Activated T-helper 2 cell treated with anti-CD3 and anti-CD28 coated beads, Interferon-gamma antibody, Interleukin-2, Interleukin-4, amounts not matched to agents 10 μg/mL and 5 μg/mL and 100 μg/mL, durations not matched to agents 14 hours and 24 hours and 36 hours (primary cell): ENCODE measurements around the gene CD86. TPM values are rescaled to one million over a fixed set of nuclear protein-coding genes. Genes with fewer than 3 reads are reported as not detected.
"Not testable (repeated sequence)": the region's sequence is repeated elsewhere in the genome, so short reads cannot be mapped to it uniquely, and the experiment has no call there.

ENCODE experiments used
- DNase-seq: peaks from one replicate; pipeline ENCODE4 v3.0.0; 2021; ENCODE audit warnings: low spot score
- H3K27ac Mint-ChIP-seq: one replicate; pipeline ENCODE4 v1.8.0; 2021; ENCODE audit warnings: mixed read lengths
- H3K27me3 Mint-ChIP-seq: one replicate; pipeline ENCODE4 v1.8.0; 2021; ENCODE audit warnings: low read depth, mixed read lengths
- H3K36me3 Mint-ChIP-seq: one replicate; pipeline ENCODE4 v1.8.0; 2021; ENCODE audit warnings: low read depth, mixed read lengths
- H3K4me1 Mint-ChIP-seq: one replicate; pipeline ENCODE4 v1.8.0; 2021; ENCODE audit warnings: low read depth, mixed read lengths
- H3K4me3 Mint-ChIP-seq: one replicate; pipeline ENCODE4 v1.8.0; 2021; ENCODE audit warnings: low read depth, mild to moderate bottlenecking, moderate library complexity, mixed read lengths
- H3K9me3 Mint-ChIP-seq: one replicate; pipeline ENCODE4 v1.8.0; 2021; ENCODE audit warnings: mixed read lengths
- intact Hi-C: fragments of 100-400 bp; cut with micrococcal nuclease; formaldehyde crosslinking; loops from one replicate; pipeline ENCODE4 v1.15.1; 2023
- total RNA-seq: library from RNA; stranded (reverse); gene quantifications from 2 replicates; pipeline ENCODE4 v1.2.3, GENCODE V29; 2022

The CD86 gene
- total RNA-seq, 1 donor from 2014 or later: 6.8 TPM

DNA sequence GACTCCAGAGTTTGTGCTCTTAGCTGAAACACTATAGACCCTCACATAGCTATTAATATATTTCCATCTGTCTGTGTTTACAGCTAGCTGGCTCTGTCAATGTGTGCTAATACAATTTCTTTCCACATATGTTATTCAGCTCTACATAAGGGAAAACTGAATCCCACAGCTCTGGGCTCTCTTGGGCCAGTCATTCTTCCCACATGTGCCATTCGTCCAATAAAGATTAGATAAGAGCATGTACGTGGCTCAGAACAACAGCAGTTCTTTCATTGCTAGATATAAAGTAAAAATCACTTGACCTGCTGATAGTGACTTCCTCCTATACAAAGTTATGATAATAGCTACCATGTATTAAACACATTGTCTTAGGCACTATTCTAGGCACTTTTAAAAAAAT is 30.4 kb upstream of the CD86 start:
- H3K27ac Mint-ChIP-seq: no peak overlapping the region
- H3K36me3 Mint-ChIP-seq: no peaks in the 10 kb centered on the region
- H3K4me3 Mint-ChIP-seq: no peak overlapping the region
- H3K27me3 Mint-ChIP-seq: peaks cover 14% of the 10 kb centered on the region
- DNase-seq: no peak
- intact Hi-C loops: no loop called here
- peaks cover 26% of the 10 kb centered on the region for H3K4me1 Mint-ChIP-seq
- no peaks in the 10 kb centered on the region for H3K9me3 Mint-ChIP-seq

GRCh38 chr3:122025296-122025695 is 29.9 kb upstream of the CD86 start:
- Mint-ChIP-seq H3K4me1 (peaks cover 30% of the 10 kb centered on the region), H3K9me3 (no peaks in the 10 kb centered on the region), H3K27ac (no peak overlapping the region), H3K27me3 (peaks cover 13% of the 10 kb centered on the region), H3K36me3 (no peaks in the 10 kb centered on the region), H3K4me3 (no peak overlapping the region)
- no peak for DNase-seq
- intact Hi-C loops: no loop called here

- Mint-ChIP-seq H3K4me1 (peaks cover 23% of the 10 kb centered on the region), H3K4me3 (peak overlapping the region; percentile 10), H3K36me3 (peaks cover 26% of the 10 kb centered on the region), H3K9me3 (peaks cover 46% of the 10 kb centered on the region), H3K27me3 (no peaks in the 10 kb centered on the region), H3K27ac (peak overlapping the region; percentile 86)
- peak; percentile 19 for DNase-seq
- intact Hi-C loops: loop anchor here (2.0 kb wide), 2 partner anchors 16 to 44 kb away; no protein-coding TSS in a partner anchor
Measured at GRCh38 chr3:122030381-122031122, 24.6 kb upstream of the CD86 start.

DNA sequence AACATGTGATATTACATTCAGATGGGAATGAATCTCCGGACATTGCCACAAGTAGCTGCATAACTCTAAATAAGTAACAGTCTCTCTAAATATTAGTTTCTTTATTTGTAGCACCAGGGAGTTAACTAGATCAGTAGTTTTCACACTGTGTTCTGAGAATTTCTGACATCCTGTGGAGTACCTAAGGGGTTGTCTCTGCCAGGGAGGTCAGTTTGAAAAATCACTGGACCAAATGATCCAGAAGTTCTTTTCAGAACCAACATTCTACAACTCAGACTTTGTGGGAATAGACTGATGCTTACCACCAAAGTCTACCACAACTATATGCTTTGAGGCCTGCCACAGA is 24.1 kb upstream of the CD86 start:
- Mint-ChIP-seq H3K4me3 (no peak overlapping the region), H3K36me3 (peaks cover 31% of the 10 kb centered on the region), H3K27ac (peak overlapping the region; percentile 86), H3K4me1 (peaks cover 19% of the 10 kb centered on the region), H3K27me3 (no peaks in the 10 kb centered on the region), H3K9me3 (peaks cover 51% of the 10 kb centered on the region)
- DNase-seq: no peak
- intact Hi-C loops: loop anchor here (2.0 kb wide), 2 partner anchors 16 to 44 kb away; no protein-coding TSS in a partner anchor

GRCh38 chr3:122032531-122032930 is 22.6 kb upstream of the CD86 start:
- H3K27me3 Mint-ChIP-seq: no peaks in the 10 kb centered on the region
- no peak overlapping the region for H3K4me3 Mint-ChIP-seq
- H3K27ac Mint-ChIP-seq: no peak overlapping the region
- intact Hi-C loops: no loop called here
- H3K9me3 Mint-ChIP-seq: peaks cover 63% of the 10 kb centered on the region
- DNase-seq: no peak
- H3K36me3 Mint-ChIP-seq: peaks cover 40% of the 10 kb centered on the region
- peaks cover 19% of the 10 kb centered on the region for H3K4me1 Mint-ChIP-seq

DNA sequence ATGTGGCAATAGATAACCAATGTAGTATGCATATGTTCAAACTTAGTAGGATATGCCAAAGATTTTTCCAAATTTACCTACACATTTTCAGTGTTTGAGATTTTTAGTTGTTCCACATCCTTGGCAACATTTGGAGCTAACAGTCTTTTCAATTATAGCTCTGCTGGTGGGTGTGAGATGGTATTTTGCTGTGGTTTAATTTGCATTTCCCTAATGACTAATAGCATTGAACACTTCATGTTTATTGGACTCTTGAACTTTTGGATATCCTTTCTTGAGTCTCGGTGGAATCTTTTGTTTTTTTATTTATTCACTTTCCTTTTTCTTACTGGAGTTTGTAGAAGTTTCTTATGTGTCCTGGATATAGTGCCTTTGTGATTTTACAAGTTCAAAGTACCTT is 22.1 kb upstream of the CD86 start:
- H3K27ac Mint-ChIP-seq: no peak overlapping the region
- H3K27me3 Mint-ChIP-seq: no peaks in the 10 kb centered on the region
- intact Hi-C loops: no loop called here
- peaks cover 45% of the 10 kb centered on the region for H3K36me3 Mint-ChIP-seq
- H3K4me1 Mint-ChIP-seq: peaks cover 19% of the 10 kb centered on the region
- H3K9me3 Mint-ChIP-seq: peaks cover 67% of the 10 kb centered on the region
- no peak overlapping the region for H3K4me3 Mint-ChIP-seq
- DNase-seq: no peak

GRCh38 chr3:122047296-122047695 is 7.9 kb upstream of the CD86 start:
- H3K4me1 Mint-ChIP-seq, H3K4me3 Mint-ChIP-seq, H3K27ac Mint-ChIP-seq, DNase-seq, intact Hi-C loops: not testable (repeated sequence)
- Mint-ChIP-seq H3K9me3 (peaks cover 25% of the 10 kb centered on the region), H3K27me3 (peaks cover 12% of the 10 kb centered on the region), H3K36me3 (peaks cover 19% of the 10 kb centered on the region)

DNA sequence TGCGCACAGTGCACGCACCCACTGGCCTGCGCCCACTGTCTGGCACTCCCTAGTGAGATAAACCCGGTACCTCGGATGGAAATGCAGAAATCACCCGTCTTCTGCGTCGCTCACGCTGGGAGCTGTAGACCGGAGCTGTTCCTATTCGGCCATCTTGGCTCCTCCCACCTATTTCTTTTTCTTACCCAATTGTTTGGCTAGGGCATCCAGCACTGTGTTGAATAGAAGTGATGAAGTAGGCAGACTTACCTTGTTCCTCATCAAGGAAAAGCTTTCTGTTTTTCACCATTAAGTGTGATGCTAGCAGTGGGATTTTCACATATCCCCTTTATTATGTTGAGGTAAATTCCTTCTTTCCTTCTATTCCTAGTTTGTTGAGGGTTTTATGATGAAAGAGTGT is 7.4 kb upstream of the CD86 start:
- H3K4me1 Mint-ChIP-seq, intact Hi-C loops, DNase-seq, H3K27ac Mint-ChIP-seq, H3K4me3 Mint-ChIP-seq: not testable (repeated sequence)
- peaks cover 12% of the 10 kb centered on the region for H3K27me3 Mint-ChIP-seq
- H3K9me3 Mint-ChIP-seq: peaks cover 26% of the 10 kb centered on the region
- H3K36me3 Mint-ChIP-seq: peaks cover 19% of the 10 kb centered on the region

GRCh38 chr3:122052968-122053367 is 2.2 kb upstream of the CD86 start:
- H3K27me3 Mint-ChIP-seq: peaks cover 18% of the 10 kb centered on the region

GRCh38 chr3:122057671-122058070 is 2.5 kb downstream of the CD86 start:
- H3K36me3 Mint-ChIP-seq: peaks cover 11% of the 10 kb centered on the region
- H3K27me3 Mint-ChIP-seq: peaks cover 6% of the 10 kb centered on the region
- no peak for DNase-seq
- intact Hi-C loops: no loop called here
- no peak overlapping the region for H3K27ac Mint-ChIP-seq
- no peak overlapping the region for H3K4me3 Mint-ChIP-seq
- peaks cover 9% of the 10 kb centered on the region for H3K4me1 Mint-ChIP-seq
- peaks cover 6% of the 10 kb centered on the region for H3K9me3 Mint-ChIP-seq

More at GRCh38 chr3:122052968-122053367, 2.2 kb upstream of the CD86 start:
- Mint-ChIP-seq H3K27ac (no peak overlapping the region), H3K4me1 (peaks cover 5% of the 10 kb centered on the region), H3K9me3 (peaks cover 26% of the 10 kb centered on the region), H3K36me3 (peaks cover 21% of the 10 kb centered on the region), H3K4me3 (no peak overlapping the region)
- intact Hi-C loops: no loop called here
- DNase-seq: no peak

- intact Hi-C loops: no loop called here
- peaks cover 11% of the 10 kb centered on the region for H3K36me3 Mint-ChIP-seq
- H3K4me1 Mint-ChIP-seq: peaks cover 7% of the 10 kb centered on the region
- no peak for DNase-seq
- peaks cover 6% of the 10 kb centered on the region for H3K27me3 Mint-ChIP-seq
- no peak overlapping the region for H3K4me3 Mint-ChIP-seq
- peaks cover 6% of the 10 kb centered on the region for H3K9me3 Mint-ChIP-seq
- no peak overlapping the region for H3K27ac Mint-ChIP-seq
Measured at GRCh38 chr3:122058294-122058693, 3.1 kb downstream of the CD86 start.

GRCh38 chr3:122060040-122060698 is 5.0 kb downstream of the CD86 start:
- Mint-ChIP-seq H3K27me3 (peaks cover 4% of the 10 kb centered on the region), H3K36me3 (peaks cover 11% of the 10 kb centered on the region), H3K9me3 (peaks cover 6% of the 10 kb centered on the region), H3K4me3 (no peak overlapping the region), H3K27ac (no peak overlapping the region), H3K4me1 (peaks cover 4% of the 10 kb centered on the region)
- intact Hi-C loops: no loop called here
- no peak for DNase-seq

- peaks cover 3% of the 10 kb centered on the region for H3K9me3 Mint-ChIP-seq
Measured at GRCh38 chr3:122063908-122064307, 8.7 kb downstream of the CD86 start.

More at GRCh38 chr3:122063908-122064307, 8.7 kb downstream of the CD86 start:
- intact Hi-C loops: no loop called here
- Mint-ChIP-seq H3K27ac (no peak overlapping the region), H3K4me3 (no peak overlapping the region), H3K4me1 (peaks cover 31% of the 10 kb centered on the region), H3K36me3 (peaks cover 3% of the 10 kb centered on the region), H3K27me3 (no peaks in the 10 kb centered on the region)
- no peak for DNase-seq
